Stimulated activated CD4-positive, alpha-beta T cell treated with anti-CD3 and anti-CD28 coated beads, Interleukin-1b, Interleukin-23, amount 100 ng/mL, for 4 hours (primary cell): Measurements from ENCODE around the gene MRM1.
"Not testable (repeated sequence)": the region's sequence is repeated elsewhere in the genome, so short reads cannot be mapped to it uniquely, and the experiment has no call there.

Experiments
- DNase-seq, 2 donors: peaks; one replicate each; pipeline ENCODE4 v3.0.0-alpha.2; 2020; ENCODE audit warnings: low read depth in 2 of 2

Gene MRM1

GRCh38 chr17:36600936-36601302 lies 464 bp upstream of the MRM1 start:
- DNase-seq: peak in 1 of 2 donors; percentile 33

GRCh38 chr17:36602030-36602748 lies 806 bp downstream of the MRM1 start:
- no peak for DNase-seq

GRCh38 chr17:36602924-36603384 lies 1.6 kb downstream of the MRM1 start:
- peak; percentile 49 to 62 for DNase-seq

DNA sequence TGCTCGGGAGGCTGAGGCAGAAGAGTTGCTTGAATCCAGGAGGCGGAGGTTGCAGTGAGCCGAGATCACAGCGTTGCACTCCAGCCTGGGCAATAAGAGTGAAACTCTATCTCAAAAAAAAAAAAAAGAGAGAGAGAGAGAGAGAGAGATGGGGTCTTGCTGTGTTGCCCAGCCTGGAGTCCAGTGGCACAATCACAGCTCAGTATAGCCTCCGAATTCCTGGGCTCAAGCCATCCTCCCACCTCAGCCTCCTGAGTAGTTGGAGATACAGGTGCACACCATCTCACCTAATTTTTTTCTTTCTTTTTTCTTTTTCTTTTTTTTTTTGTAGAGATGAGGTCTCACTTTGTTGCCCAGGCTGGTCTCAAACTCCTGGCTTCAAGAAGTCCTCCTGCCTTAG lies 3.6 kb downstream of the MRM1 start:
- DNase-seq: not testable (repeated sequence)

DNA sequence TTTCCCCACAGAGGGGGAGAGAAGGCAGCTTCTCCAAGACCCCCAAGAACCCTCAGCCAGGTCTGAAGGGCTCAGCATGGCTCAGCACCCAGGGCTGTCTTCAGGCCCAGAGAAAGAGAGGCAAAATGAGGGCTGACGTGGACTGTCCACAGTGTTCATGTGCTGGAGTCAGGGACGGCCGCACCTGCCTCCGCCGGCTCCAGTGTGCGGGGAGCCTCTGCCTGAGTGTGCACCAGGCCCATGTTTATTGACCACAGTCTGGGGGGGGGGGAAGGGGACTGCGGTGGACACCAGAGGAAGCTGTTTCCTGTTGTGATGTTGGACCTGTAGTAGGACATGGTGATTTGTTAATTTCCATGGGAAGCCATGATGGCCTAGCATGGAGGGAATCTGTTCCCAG lies 6.9 kb downstream of the MRM1 start:
- DNase-seq: no peak

- DNase-seq: no peak
Measured at GRCh38 chr17:36608794-36609497, 7.6 kb downstream of the MRM1 start.

DNA sequence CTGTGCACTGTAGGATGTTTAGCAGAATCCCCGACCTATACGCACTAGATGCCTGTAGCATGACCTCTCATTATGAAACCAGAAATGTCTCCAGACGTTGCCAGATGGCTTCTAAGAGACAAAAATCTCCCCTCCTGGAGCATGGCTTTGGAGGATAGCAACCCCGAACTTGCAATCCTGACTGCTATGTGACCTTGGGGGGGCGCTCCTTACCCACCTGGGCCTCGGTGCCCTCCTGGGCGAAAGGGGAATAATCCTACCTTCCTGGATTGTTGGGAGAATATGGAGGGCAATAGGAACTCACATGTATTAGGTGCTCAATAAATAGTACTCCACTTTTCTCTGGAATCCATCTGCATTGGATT lies 8.1 kb downstream of the MRM1 start:
- DNase-seq: no peak

GRCh38 chr17:36610474-36610873 lies 9.1 kb downstream of the MRM1 start:
- DNase-seq: no peak

- no peak for DNase-seq
Measured at GRCh38 chr17:36611345-36612072, 10.1 kb downstream of the MRM1 start.

- no peak for DNase-seq
Measured at GRCh38 chr17:36612323-36612722, 10.9 kb downstream of the MRM1 start.

GRCh38 chr17:36613155-36613554 lies 11.8 kb downstream of the MRM1 start:
- no peak for DNase-seq

- no peak for DNase-seq
Measured at GRCh38 chr17:36614081-36614480, 12.7 kb downstream of the MRM1 start.

DNA sequence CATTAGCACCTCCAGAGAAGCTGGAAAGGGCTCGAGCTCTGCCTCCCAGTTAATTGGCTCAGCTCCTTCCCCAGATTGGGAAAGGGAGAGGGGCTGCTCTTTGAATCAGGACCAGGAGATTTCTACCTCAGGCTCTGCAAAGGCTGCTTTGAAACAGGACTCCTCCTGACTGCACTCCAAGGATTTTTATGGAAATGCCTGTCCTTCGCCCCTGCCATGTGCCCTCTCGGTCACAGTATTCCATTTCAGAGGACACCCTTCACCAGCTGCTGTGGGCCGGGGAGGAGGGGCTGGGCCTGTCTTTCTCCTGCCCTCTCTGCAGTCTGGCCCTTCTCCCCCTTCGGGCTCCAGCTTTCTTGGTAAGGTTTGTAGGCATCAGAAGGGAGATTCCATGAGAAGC lies 13.6 kb downstream of the MRM1 start:
- no peak for DNase-seq

GRCh38 chr17:36616061-36617029 lies 15.0 kb downstream of the MRM1 start:
- no peak for DNase-seq

DNA sequence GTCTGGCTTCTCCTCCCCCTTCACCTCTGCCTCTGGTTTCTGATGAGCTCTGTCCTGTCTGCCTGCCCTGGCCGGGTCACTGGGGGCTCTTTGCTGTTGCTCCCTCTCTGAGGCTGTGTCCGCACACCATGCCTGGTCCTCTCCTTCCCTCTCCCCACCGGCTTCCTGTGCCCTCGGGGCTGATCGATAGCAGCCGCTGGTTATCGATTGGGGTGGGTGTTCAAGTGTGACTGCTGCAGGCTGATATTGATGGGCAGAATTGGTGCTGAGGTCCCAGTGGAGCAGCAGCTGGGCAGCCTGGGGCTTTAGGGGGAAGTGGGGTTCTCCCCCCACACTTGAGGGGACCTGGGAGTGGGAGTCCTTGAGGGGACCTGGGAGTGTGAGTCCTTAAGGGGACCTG lies 16.4 kb downstream of the MRM1 start:
- no peak for DNase-seq

GRCh38 chr17:36623281-36623680 lies 21.9 kb downstream of the MRM1 start:
- no peak for DNase-seq

DNA sequence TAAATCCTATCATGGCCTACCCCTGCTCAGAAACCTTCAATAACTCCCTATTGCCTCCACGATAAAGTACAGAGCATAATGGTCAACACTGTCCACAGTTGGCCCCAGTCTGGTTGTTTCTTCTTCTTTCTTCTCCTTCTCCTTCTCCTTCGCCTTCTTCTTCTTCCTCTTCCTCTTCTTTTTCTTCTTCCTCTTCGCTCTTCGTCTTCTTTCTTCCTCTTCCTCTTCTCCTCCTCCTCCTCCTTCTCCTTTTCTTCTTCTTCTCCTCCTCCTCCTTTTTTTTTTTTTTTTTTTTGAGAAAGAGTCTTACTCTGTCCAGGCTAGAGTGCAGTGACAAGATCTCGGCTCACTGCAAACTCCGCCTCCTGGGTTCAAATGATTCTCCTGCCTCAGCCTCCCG lies 23.8 kb downstream of the MRM1 start:
- no peak for DNase-seq

DNA sequence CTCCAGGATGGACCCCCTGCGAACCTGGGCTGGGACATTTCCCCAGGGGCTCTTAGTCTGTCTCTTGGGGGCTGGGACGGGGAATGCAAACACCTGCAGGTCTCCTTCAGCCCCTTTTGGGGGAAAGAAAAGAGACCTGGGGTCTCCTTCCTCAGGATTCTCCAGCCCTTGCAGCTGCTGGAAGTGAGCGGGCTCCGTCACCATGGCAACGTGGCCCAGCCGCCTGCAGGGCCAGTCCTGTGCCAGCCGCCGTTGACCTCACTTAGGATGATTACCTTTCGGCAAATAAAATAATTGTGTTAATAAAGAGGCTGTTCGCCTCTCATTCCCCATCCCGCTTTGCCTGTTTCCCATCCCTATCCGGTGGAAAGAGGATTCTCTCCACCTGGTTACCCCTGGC lies 25.7 kb downstream of the MRM1 start:
- no peak for DNase-seq

DNA sequence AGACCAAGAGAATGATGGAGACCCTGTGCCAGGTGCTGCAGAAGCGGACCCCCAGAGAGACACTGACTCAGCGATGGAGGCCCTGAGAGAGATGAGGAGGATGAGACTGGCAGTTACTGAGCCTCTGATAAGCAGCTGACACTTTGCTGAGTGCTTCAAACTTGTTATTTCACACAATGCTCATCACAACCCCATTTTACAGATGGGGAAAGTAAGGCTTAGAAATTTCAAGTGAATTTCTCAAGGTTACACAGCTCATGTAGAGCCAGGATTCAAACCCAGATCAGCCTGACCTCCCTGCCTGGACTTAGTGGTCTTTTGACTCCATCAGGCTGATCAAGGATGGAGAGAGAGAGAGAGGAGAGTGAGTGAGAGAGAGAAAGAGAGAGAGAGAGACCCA lies 27.2 kb downstream of the MRM1 start:
- no peak for DNase-seq

GRCh38 chr17:36629252-36629847 lies 28.0 kb downstream of the MRM1 start:
- DNase-seq: peak; percentile 70 to 79

DNA sequence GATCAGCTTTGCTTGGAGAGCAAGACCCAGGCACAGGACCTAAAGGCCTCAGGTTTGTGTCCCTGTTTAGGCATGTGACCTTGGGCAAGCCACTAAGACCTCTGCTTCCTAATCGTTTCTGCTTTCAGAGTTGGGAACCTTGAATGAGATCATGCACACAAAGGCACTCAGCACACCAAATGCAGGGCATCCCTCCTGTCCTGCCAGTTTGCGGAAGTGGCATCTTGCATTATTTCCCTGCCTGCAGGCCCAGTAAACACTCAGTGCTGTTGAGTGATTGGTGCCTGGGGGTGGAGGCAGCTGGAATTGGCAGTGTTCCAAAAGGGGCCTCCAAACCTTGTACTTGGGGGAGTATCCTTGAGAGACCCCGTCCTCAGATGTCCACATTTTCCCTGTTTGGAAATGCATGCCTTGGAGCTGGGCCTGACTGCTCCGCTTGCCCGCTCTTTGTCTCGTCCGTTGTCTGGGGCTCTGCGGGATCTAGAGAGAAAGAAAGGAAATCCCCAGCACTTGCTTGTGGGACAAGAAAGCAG lies 28.7 kb downstream of the MRM1 start:
- no peak for DNase-seq
